TTC549 (cell line): ENCODE measurements around the gene GALNT18.

Experiments used
- FAIRE-seq: peaks from 2 replicates; lab custom pipeline; 2012; peaks lifted over from hg19 to GRCh38; lab: Jason Lieb, UNC

Gene GALNT18

DNA sequence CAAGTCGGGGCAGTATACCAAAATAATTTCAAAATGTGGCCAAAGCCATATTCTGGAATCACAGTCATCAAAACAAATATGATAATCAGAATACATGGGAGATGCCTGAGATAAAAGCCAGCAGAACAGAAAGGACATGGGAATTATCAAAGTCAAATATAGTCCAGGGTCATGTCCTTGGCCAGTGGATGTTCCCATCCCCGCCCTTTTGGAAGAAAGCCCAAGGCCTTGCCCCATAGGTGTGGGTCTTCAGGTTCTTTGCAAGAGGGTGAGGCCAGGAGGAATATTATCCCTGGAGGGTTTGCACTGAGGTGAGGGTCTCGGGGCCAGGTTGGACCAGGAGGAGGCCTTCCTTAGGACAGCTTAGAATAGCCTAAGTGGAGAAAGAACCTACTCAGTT is 215.2 kb downstream of the GALNT18 start:
- FAIRE-seq, result no peak

DNA sequence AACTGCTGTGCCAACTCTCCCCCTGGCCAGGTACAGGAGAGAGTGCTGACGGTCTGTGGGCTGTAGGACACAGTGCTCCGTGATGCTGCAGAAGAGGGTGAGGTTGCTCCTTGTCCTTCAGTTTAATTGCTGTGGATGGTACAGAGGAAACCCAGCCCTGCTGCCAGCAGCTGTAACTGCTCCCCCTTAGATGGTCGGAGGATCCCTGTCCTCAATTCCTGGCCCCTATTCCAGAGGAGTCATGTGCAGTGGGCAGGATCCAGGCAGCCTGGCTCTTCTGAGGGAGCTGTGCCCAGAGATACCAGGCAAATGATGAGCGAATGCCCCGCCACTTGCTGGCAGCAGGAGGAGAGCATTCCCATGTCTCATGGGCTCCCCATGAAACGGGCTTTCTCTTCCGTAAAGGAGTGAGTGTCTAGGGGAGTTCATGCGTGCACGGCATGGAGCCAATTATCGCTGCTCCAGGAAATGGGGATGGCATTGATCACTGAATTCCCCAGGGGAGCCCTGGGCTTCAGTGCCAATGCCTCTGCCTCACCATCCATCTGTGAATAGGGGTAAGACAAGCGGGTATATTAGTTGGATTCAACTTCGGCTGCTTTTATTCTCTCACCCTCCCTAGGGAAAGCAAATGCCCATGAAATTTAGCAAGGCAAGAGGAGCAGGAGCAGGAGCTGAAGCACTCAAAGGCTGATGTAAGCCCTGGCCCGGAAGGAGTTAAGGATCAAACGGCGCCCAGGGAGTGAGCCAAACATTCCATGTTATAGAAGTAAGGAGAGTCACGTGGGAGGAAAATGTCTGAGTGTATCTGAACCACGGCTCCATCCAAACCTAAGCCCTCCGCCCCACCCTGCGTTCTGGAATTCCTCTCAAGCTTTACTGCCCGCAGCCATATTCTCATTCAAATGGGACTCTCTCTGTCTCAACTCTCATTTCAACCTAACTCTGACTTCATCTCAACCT is 217.8 kb downstream of the GALNT18 start:
- FAIRE-seq, result no peak

DNA sequence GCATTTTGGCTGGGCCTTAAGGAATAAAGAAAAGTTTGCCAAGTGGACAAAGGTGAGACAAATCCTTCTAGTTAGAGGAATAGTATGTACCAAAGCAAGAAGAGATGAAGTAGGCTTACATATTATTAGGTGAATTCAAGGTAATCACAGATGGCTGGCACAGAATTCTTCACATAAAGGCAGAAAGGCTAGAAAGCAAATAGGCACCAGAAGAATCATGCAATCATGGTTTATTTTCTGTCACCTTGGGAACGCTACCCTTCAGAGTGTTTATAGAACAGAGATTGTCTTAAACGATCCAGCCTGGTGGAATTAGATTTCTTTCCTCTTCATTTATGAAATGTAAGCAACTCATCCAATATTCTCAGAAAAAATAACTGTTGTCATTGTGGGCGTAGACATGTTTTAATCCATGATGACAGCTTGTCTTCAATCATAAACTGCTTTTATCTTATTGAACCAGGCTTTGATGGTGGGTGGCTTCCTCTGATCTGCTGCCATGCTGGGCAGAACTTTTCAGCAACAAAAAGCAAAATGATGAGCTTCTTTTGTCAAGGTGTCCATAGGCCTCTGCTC is 219.8 kb downstream of the GALNT18 start:
- no peak for FAIRE-seq

DNA sequence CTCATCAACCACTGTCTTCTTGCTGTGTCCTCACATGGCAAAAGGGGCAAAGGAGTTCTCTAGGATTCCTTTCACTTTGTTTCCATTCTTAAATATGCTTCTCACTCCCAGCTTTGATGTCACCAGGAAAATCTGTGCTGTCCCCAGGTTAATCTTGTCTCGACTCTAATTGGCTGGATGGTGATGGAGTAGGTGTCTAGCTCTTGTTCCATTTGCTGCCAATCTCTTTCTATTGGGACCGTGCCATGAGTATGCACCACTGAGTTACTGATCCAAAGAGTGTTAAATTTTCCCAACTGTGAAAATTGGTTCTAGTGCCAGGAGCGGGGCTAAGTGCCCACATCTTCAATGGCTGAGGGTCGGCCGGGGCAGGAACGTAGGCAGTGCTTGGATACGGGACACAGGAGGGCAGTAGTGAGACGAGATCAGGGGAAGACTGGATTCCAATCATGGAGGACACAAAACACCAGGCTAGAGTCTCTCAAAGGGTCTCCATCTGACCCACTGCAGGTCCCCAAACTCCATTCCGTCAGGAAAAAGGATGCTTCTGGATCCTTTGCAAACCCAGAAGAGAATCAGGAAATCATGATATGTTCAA is 221.1 kb downstream of the GALNT18 start:
- no peak for FAIRE-seq

DNA sequence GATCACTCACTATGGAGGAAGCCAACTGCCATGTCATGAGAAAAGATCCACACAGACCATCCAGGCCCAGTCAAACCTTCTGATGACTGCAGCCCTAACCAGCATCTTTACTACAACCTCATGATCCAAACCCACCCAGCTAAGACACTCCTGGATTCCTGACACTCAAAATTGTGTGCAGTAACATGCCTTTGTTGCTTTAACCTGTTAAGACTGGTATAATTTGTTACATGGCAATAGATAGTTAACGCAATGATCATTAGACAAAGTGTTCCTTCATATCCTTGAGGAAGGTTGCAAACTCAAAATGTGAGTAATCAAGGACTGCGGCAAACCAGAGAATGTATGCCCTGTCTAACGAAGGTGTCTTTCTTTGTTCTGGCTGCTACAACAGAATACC is 221.7 kb downstream of the GALNT18 start:
- no peak for FAIRE-seq

- no peak for FAIRE-seq
Measured at GRCh38 chr11:11397781-11398180, 224.0 kb downstream of the GALNT18 start.

- no peak for FAIRE-seq
Measured at GRCh38 chr11:11397036-11397415, 224.8 kb downstream of the GALNT18 start.

- no peak for FAIRE-seq
Measured at GRCh38 chr11:11396301-11397035, 225.3 kb downstream of the GALNT18 start.

DNA sequence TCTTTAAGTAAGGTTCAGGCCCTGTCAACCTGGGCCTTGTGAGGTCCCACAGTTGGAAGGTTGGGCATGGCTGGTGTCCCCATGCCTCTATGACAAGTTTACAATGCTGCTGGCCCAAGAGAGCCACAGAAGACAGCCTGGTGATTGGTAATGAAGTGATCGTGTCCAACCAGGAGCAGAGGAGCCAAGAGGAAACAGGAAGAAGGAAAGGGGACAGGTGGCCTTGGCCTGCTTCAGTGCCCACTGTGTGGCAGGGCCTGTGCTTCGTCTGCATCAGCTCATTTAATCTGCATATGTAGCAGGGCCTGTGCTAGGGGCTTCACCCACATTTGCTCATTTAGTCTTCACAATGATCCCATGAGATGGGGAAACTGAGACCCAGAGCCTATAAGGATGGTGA is 226.7 kb downstream of the GALNT18 start:
- FAIRE-seq, result no peak

- FAIRE-seq, result no peak
Measured at GRCh38 chr11:11394241-11394640, 227.6 kb downstream of the GALNT18 start.

DNA sequence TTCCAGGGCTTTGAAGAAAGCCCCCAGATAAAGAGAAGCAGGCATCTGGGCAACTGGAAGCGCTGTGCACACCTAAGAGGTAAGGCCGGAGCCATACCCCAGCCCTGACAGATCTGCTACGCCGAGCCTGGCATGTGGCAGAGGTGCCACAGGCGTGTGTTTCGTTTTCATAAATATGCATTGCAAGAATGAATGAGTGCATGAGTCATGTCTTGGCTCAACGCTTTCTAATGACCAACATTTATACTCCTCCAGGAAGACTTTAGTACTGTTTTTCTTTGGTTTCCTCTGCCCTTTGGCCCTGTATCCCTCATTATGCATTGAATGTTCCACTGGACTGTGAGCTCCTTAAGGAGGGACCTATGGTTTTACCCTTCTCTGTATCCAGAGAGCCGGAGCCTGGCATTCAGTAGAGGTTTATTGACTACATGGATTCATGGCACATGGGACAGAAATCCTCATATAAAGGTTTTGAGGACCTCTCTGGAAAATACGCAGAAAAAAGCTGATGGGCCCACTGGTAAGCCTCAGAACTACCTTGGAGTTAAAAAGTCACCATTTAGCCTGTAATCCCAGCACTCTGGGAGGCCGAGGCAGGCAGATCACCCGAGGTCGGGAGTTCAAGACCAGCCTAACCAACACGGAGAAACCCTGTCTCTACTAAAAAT is 229.9 kb downstream of the GALNT18 start:
- FAIRE-seq, result no peak

DNA sequence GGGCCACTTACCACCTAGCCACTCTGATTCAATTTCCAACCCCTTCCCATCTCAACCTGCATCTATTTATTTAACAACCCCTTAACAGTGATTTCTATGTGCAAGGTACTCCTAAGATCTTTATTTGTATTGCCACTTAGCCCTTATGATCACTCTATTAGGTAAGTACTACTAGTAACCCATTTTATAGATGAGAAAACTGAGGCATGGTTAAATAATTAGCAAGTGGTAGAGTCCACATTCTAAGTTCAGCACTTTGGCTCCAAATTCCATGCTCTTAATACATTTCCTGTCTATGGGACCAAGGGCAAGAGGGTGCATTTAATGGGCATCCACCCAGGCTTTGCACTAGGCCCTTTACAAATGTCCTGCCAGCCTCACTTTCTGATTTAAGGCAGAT is 230.6 kb downstream of the GALNT18 start:
- FAIRE-seq, result no peak

- no peak for FAIRE-seq
Measured at GRCh38 chr11:11390068-11390771, 231.6 kb downstream of the GALNT18 start.

GRCh38 chr11:11389238-11389637 is 232.6 kb downstream of the GALNT18 start:
- FAIRE-seq, result no peak

GRCh38 chr11:11387622-11388305 is 234.0 kb downstream of the GALNT18 start:
- FAIRE-seq, result no peak

DNA sequence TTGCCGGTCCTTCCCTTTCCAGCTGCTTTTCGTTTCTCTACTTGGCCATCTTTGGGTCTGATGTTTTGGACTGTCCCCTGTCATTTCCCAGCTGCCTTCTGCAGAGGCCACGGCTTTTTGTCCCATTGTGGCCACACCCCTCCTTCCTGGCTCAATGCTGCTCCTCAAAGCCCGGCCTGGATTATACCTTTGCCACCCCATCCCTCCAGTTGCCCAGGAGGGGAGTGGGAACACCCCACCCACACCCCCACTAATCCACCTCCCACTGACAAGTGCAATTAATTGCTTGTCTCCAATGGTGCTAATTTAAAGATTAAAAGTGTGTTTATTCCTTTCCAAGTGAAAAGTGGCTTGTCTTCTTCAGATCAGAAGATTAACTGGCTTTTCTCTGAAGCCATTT is 234.6 kb downstream of the GALNT18 start:
- FAIRE-seq, result no peak

DNA sequence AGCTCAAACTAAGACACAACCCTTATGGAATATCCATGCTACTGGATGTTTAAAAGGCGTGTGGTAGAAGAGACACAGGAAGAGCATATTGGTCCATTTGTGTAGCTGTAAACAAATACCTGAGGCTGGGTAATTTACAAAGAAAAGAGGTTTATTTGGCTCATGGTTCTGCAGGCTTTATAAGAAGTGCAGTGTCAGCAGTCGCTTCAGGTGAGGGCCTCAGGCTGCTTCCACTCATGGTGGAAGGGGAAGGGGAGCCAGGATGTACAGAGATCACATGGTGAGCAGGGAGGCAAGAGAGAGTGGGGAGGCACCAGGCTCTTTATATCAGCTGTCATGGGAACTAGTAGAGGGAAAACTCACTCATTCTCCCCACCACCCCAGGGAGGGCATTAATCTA is 237.0 kb downstream of the GALNT18 start:
- FAIRE-seq, result no peak

DNA sequence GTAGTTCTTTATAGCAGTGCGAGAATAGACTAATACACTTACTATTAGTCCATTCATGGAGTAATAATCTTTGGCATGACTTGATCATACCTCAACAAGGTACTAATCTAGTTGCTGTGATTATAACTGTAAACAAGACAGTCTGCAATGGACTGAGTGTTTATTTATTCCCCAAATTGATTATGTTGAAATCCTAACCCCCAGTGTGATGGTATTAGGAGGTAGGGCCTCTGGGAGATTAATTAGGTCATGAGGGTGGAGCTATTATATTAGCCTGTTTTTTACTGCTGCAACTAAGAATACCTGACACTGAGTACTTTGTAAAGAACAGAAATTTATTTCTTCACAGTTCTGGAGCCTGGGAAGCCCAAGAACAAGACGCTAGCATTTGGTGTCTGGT is 237.8 kb downstream of the GALNT18 start:
- FAIRE-seq, result no peak

DNA sequence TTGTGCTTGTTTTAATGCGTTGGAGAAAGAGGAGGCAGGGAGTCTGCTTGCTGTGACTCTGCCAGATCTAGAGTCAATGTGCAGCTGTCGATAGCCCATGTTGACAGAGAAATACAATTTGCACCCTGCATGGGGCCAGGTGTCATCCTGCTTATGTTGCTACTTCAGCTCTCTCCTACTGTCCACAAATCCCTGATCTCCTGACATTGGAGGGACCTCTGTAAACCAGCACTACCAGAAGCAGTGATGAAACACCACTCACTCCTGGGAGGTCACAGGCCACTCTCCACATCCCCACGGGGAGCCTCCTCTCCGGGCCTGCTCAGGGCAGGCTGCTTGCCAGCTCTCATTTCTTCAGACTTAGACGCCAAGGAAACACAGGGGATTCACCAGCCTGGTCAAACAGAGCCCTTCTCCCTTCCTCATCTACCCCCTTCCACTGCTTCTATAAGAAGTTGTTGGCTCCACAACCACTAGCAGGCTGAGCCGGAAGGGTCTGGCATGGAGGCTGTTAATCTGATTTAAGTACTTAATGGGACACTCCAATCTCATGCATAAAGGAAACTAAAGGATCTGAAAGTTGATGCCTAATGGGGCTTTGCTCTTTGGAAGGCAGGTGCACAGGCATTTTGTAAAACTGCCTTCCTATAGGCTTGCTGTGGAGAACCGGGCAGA is 238.8 kb downstream of the GALNT18 start:
- FAIRE-seq, result no peak

GRCh38 chr11:11381471-11382105 is 240.2 kb downstream of the GALNT18 start:
- no peak for FAIRE-seq
